ENCODE data around the gene TRO. TPM values are rescaled to one million over a fixed set of nuclear protein-coding genes. Genes with fewer than 3 reads are reported as not detected.

The TRO gene
- polyA plus RNA-seq, 1 donor from 2014 or later: 361 TPM

GRCh38 chrX:54964766-54965497, 44.3 kb downstream of the TRO start:
- Histone ChIP-seq H4K20me1 (ENCODE audit: insufficient read depth) (no peaks in the 10 kb centered on the region), H3K4me3 (ENCODE audit: low read length) (no peak overlapping the region), H2AFZ (ENCODE audit: low read depth, low read length) (no peak overlapping the region), H3K9ac (ENCODE audit: low read length) (no peak overlapping the region), H3K4me2 (ENCODE audit: low read length) (no peak overlapping the region), H3K9me3 (ENCODE audit: low read length) (no peaks in the 10 kb centered on the region), H3K27me3 (ENCODE audit: insufficient read depth, low read depth, low read length) (no peaks in the 10 kb centered on the region), H3K27ac (ENCODE audit: low read length) (no peak overlapping the region), H3K36me3 (ENCODE audit: insufficient read depth, low read length) (no peaks in the 10 kb centered on the region), H3K9me2 (ENCODE audit: insufficient read depth, low read length) (no peaks in the 10 kb centered on the region), H3K79me2 (replicated peaks; ENCODE audit: insufficient read depth, low read length) (no peaks in the 10 kb centered on the region), H3F3A (ENCODE audit: insufficient read depth, low read length, poor library complexity, severe bottlenecking) (no peaks in the 10 kb centered on the region)
- TF ChIP-seq POLR2AphosphoS5 (IDR thresholded peaks at IDR 0.05): no peak
- TF ChIP-seq MXI1 (conservative IDR thresholded peaks at IDR 0.05; ENCODE audit: poor library complexity, severe bottlenecking): no peak
- TF ChIP-seq, protein P1, sequence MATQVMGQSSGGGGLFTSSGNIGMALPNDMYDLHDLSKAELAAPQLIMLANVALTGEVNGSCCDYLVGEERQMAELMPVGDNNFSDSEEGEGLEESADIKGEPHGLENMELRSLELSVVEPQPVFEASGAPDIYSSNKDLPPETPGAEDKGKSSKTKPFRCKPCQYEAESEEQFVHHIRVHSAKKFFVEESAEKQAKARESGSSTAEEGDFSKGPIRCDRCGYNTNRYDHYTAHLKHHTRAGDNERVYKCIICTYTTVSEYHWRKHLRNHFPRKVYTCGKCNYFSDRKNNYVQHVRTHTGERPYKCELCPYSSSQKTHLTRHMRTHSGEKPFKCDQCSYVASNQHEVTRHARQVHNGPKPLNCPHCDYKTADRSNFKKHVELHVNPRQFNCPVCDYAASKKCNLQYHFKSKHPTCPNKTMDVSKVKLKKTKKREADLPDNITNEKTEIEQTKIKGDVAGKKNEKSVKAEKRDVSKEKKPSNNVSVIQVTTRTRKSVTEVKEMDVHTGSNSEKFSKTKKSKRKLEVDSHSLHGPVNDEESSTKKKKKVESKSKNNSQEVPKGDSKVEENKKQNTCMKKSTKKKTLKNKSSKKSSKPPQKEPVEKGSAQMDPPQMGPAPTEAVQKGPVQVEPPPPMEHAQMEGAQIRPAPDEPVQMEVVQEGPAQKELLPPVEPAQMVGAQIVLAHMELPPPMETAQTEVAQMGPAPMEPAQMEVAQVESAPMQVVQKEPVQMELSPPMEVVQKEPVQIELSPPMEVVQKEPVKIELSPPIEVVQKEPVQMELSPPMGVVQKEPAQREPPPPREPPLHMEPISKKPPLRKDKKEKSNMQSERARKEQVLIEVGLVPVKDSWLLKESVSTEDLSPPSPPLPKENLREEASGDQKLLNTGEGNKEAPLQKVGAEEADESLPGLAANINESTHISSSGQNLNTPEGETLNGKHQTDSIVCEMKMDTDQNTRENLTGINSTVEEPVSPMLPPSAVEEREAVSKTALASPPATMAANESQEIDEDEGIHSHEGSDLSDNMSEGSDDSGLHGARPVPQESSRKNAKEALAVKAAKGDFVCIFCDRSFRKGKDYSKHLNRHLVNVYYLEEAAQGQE (IDR thresholded peaks at IDR 0.05; ENCODE audit: borderline replicate concordance): no peak
- TF ChIP-seq RAD21 (conservative IDR thresholded peaks at IDR 0.05): no peak
- TF ChIP-seq CTCF (IDR thresholded peaks at IDR 0.05; ENCODE audit: poor library complexity, severe bottlenecking): no peak
- no peak for TF ChIP-seq EP300 (conservative IDR thresholded peaks at IDR 0.05; ENCODE audit: poor library complexity, severe bottlenecking)
- TF ChIP-seq SMC3 (conservative IDR thresholded peaks at IDR 0.05; ENCODE audit: poor library complexity): no peak
- TF ChIP-seq TAF1 (IDR thresholded peaks at IDR 0.05; ENCODE audit: low read depth): no peak
- no peak for TF ChIP-seq EZH2 (IDR thresholded peaks at IDR 0.05; ENCODE audit: borderline replicate concordance, insufficient read depth, low read length, poor library complexity, severe bottlenecking)

- Histone ChIP-seq H3K9me2 (ENCODE audit: insufficient read depth, low read length) (no peaks in the 10 kb centered on the region), H3K4me2 (ENCODE audit: low read length) (no peak overlapping the region), H3K79me2 (replicated peaks; ENCODE audit: insufficient read depth, low read length) (no peaks in the 10 kb centered on the region), H3K4me3 (ENCODE audit: low read length) (no peak overlapping the region), H4K20me1 (ENCODE audit: insufficient read depth) (no peaks in the 10 kb centered on the region), H3F3A (ENCODE audit: insufficient read depth, low read length, poor library complexity, severe bottlenecking) (no peaks in the 10 kb centered on the region), H3K27me3 (ENCODE audit: insufficient read depth, low read depth, low read length) (no peaks in the 10 kb centered on the region), H3K9me3 (ENCODE audit: low read length) (no peaks in the 10 kb centered on the region), H2AFZ (ENCODE audit: low read depth, low read length) (no peak overlapping the region), H3K36me3 (ENCODE audit: insufficient read depth, low read length) (no peaks in the 10 kb centered on the region), H3K27ac (ENCODE audit: low read length) (no peak overlapping the region), H3K9ac (ENCODE audit: low read length) (no peak overlapping the region)
- TF ChIP-seq TAF1 (IDR thresholded peaks at IDR 0.05; ENCODE audit: low read depth) (no peak), EZH2 (IDR thresholded peaks at IDR 0.05; ENCODE audit: borderline replicate concordance, insufficient read depth, low read length, poor library complexity, severe bottlenecking) (no peak), MXI1 (conservative IDR thresholded peaks at IDR 0.05; ENCODE audit: poor library complexity, severe bottlenecking) (no peak), SMC3 (conservative IDR thresholded peaks at IDR 0.05; ENCODE audit: poor library complexity) (no peak), CTCF (IDR thresholded peaks at IDR 0.05; ENCODE audit: poor library complexity, severe bottlenecking) (no peak), POLR2AphosphoS5 (IDR thresholded peaks at IDR 0.05) (no peak), RAD21 (conservative IDR thresholded peaks at IDR 0.05) (no peak), EP300 (conservative IDR thresholded peaks at IDR 0.05; ENCODE audit: poor library complexity, severe bottlenecking) (no peak)
- TF ChIP-seq, protein P1 (IDR thresholded peaks at IDR 0.05; ENCODE audit: borderline replicate concordance): no peak
Observed at GRCh38 chrX:54977387-54977786, 56.8 kb downstream of the TRO start.

All from neural cell (in vitro differentiated cells).